Measurements from ENCODE around the gene COG2. TPM values are rescaled to one million over a fixed set of nuclear protein-coding genes. Genes with fewer than 3 reads are reported as not detected.
A peak's percentile ranks its signal among the peaks of the same experiment; 100 is the strongest.

The COG2 gene
- total and polyA plus RNA-seq, 2 of the 13 experiments (the other 11 are each of a cell fraction or from before 2014, with no cell fraction given), result 16.8 to 36.3 TPM

- TF ChIP-seq MNT (IDR thresholded peaks at IDR 0.05), result peak; percentile 60
- no peak for TF ChIP-seq EHMT2 (IDR thresholded peaks at IDR 0.05; ENCODE audit: borderline replicate concordance, low read depth, low read length)
- peak; percentile 98 for TF ChIP-seq ZGPAT (CRISPR knock-in tag; IDR thresholded peaks at IDR 0.05)
- TF ChIP-seq SOX5 (CRISPR knock-in tag; IDR thresholded peaks at IDR 0.05; ENCODE audit: borderline replicate concordance), result peak; percentile 85
- 0 out of 2 replicates have a peak, but pooled peaks have one; percentile 30 for TF ChIP-seq IRX3 (CRISPR knock-in tag; IDR thresholded peaks at IDR 0.05; ENCODE audit: borderline replicate concordance, low read depth)
- peak; percentile 97 for TF ChIP-seq CCDC6 (CRISPR knock-in tag; IDR thresholded peaks at IDR 0.05)
- no peak for TF ChIP-seq SRSF9 (IDR thresholded peaks at IDR 0.05; ENCODE audit: borderline replicate concordance, insufficient read depth, low read depth, low read length, poor library complexity, severe bottlenecking)
- no peak for TF ChIP-seq ZNF30 (CRISPR knock-in tag; IDR thresholded peaks at IDR 0.05)
- peak; percentile 89; the same call in 1 of the 2 replicates for TF ChIP-seq ZNF879 (CRISPR knock-in tag; IDR thresholded peaks at IDR 0.05)
- peak; percentile 97 for TF ChIP-seq SMAD3 (CRISPR knock-in tag; IDR thresholded peaks at IDR 0.05)
- peak; percentile 75; the same call in 1 of the 2 replicates for TF ChIP-seq ZNF605 (CRISPR knock-in tag; IDR thresholded peaks at IDR 0.05)
- no peak for TF ChIP-seq ZFAT (CRISPR knock-in tag; conservative IDR thresholded peaks at IDR 0.05)
- TF ChIP-seq AKAP8 (CRISPR knock-in tag; IDR thresholded peaks at IDR 0.05), result no peak
- peak; percentile 76; the same call in 1 of the 2 replicates for TF ChIP-seq ZMYM3 (CRISPR knock-in tag; IDR thresholded peaks at IDR 0.05)
- peak; percentile 52; the same call in 1 of the 2 replicates for TF ChIP-seq ZNF253 (CRISPR knock-in tag; IDR thresholded peaks at IDR 0.05; ENCODE audit: borderline replicate concordance)
- TF ChIP-seq ZNF619 (CRISPR knock-in tag; IDR thresholded peaks at IDR 0.05), result 0 out of 2 replicates have a peak, but pooled peaks have one; percentile 25
- TF ChIP-seq SNAPC4 (CRISPR knock-in tag; IDR thresholded peaks at IDR 0.05), result peak; percentile 82
- peak; percentile 90; the same call in 1 of the 2 replicates for TF ChIP-seq KDM3A (CRISPR knock-in tag; IDR thresholded peaks at IDR 0.05; ENCODE audit: low read depth)
- TF ChIP-seq MBD4 (IDR thresholded peaks at IDR 0.05; ENCODE audit: borderline replicate concordance, low read length), result no peak
- TF ChIP-seq KLF9 (CRISPR knock-in tag; IDR thresholded peaks at IDR 0.05; ENCODE audit: low read depth), result 0 out of 2 replicates have a peak, but pooled peaks have one; percentile 53
- peak; percentile 63 for TF ChIP-seq TBL1XR1 (IDR thresholded peaks at IDR 0.05; ENCODE audit: borderline replicate concordance, low read length, partially characterized antibody)
- TF ChIP-seq NR3C1 (CRISPR knock-in tag; IDR thresholded peaks at IDR 0.05), result no peak
These were observed 71.9 kb downstream of the COG2 start, which contains the start of gene AGT (continued) for GRCh38 chr1:230713915-230714764.
